Spleen (tissue), 7 donors: ENCODE measurements around the gene TMEM186.

Experiments
- CTCF ChIP-seq, 11 experiments: fragments of 200-600 bp in 7 of 11; fragments of 450-650 bp in 4 of 11; sonication (generic) in 4 of 11; IDR thresholded peaks in 8 of 11; conservative IDR thresholded peaks in 3 of 11; 1 replicate in 7 of 11; 2 replicates in 4 of 11; pipeline versions ENCODE4 v1.4.0 to v1.8.0; 2016 to 2021; ENCODE audit warnings: antibody characterized with exemption in 11 of 11, inconsistent platforms in 4 of 11, mild to moderate bottlenecking in 1 of 11
- POLR2A ChIP-seq, 3 donors: fragments of 450-650 bp; IDR thresholded peaks; one replicate each; pipeline ENCODE4 v1.5.1; 2017; ENCODE audit warnings: antibody characterized with exemption in 3 of 3, mild to moderate bottlenecking in 1 of 3
- POLR2AphosphoS5 ChIP-seq, 3 donors: sonication (generic); formaldehyde crosslinking; IDR thresholded peaks; one replicate each; pipeline ENCODE4 v1.5.1; 2017; ENCODE audit warnings: antibody characterized with exemption in 3 of 3
- donor health status: DM: no; HTN: no; CAD: no; lungs with moderate emphysema.
- donor health status: DM: no; HTN: no; CAD: no.
- donor health status: DM: no; HTN: no; CAD: no.

GRCh38 chr16:8767176-8767575, 30.3 kb downstream of the TMEM186 start:
- TF ChIP-seq CTCF (IDR thresholded peaks at IDR 0.05 in 8 of 11, conservative IDR thresholded peaks at IDR 0.05 in 3 of 11): no peak
- TF ChIP-seq POLR2A (IDR thresholded peaks at IDR 0.05): no peak
- no peak for TF ChIP-seq POLR2AphosphoS5 (IDR thresholded peaks at IDR 0.05)
